ENCODE measurements around the gene STPG3.

The STPG3 gene

GRCh38 chr9:137267933-137268355, 16.9 kb downstream of the STPG3 start:
- no peak for FAIRE-seq

GRCh38 chr9:137268538-137269201, 17.6 kb downstream of the STPG3 start:
- no peak for FAIRE-seq

GRCh38 chr9:137269231-137269772, 18.2 kb downstream of the STPG3 start:
- FAIRE-seq: no peak

- FAIRE-seq: no peak
Observed at GRCh38 chr9:137270929-137271695, 20.0 kb downstream of the STPG3 start.

GRCh38 chr9:137271696-137272076, 20.6 kb downstream of the STPG3 start:
- FAIRE-seq: no peak

GRCh38 chr9:137272241-137273094, 21.4 kb downstream of the STPG3 start:
- FAIRE-seq: no peak

- no peak for FAIRE-seq
Observed at GRCh38 chr9:137273095-137273490, 22.0 kb downstream of the STPG3 start.

- FAIRE-seq: no peak
Observed at GRCh38 chr9:137273611-137274320, 22.7 kb downstream of the STPG3 start.

GRCh38 chr9:137275203-137275587, 24.1 kb downstream of the STPG3 start:
- no peak for FAIRE-seq

- FAIRE-seq: no peak
Observed at GRCh38 chr9:137275588-137276472, 24.7 kb downstream of the STPG3 start.

- FAIRE-seq: no peak
Observed at GRCh38 chr9:137276473-137277328, 25.6 kb downstream of the STPG3 start.

GRCh38 chr9:137277329-137278041, 26.4 kb downstream of the STPG3 start, which contains the start of gene TOR4A:
TSS of gene TOR4A (plus strand) at chr9:137277726. CDS start at chr9:137278690, 964 bp downstream.
- no peak for FAIRE-seq

- no peak for FAIRE-seq
Observed at GRCh38 chr9:137278061-137278701, 27.1 kb downstream of the STPG3 start.

- no peak for FAIRE-seq
Observed at GRCh38 chr9:137278721-137279711, 27.9 kb downstream of the STPG3 start.

- FAIRE-seq: no peak
Observed at GRCh38 chr9:137279741-137280473, 28.8 kb downstream of the STPG3 start.

GRCh38 chr9:137280474-137281344, 29.6 kb downstream of the STPG3 start:
- no peak for FAIRE-seq
